Posterior vena cava (tissue), 2 donors: ENCODE measurements around the gene NUP205. TPM values are rescaled to one million over a fixed set of nuclear protein-coding genes. Genes with fewer than 3 reads are reported as not detected.
"Not testable (repeated sequence)": the region's sequence is repeated elsewhere in the genome, so short reads cannot be mapped to it uniquely, and the experiment has no call there.

Source experiments
- DNase-seq: peaks from one replicate; pipeline ENCODE4 v3.0.0-alpha.2; 2020; ENCODE audit warnings: low spot score
- intact Hi-C, 2 donors: fragments of 100-400 bp; cut with DNase I; formaldehyde crosslinking; loops; one replicate each; pipeline versions ENCODE4 v1.14.1 to v1.14.2; 2022 to 2023
- total RNA-seq, 2 donors: library from RNA; stranded (reverse); fragmentation: NEBNext Ultra II Directional; extraction: Animal tissue kit (Norgen Biotek cat#: 25700); gene quantifications; one replicate each; pipeline ENCODE4 v1.2.1, GENCODE V29; 2021
- donor health status: DM: yes; HTN: yes; CAD: no.
- donor health status: DM: yes; HTN: yes; CAD: no.

Gene NUP205
- total RNA-seq, 2 donors from 2014 or later, result 42.1 to 51.6 TPM

DNA sequence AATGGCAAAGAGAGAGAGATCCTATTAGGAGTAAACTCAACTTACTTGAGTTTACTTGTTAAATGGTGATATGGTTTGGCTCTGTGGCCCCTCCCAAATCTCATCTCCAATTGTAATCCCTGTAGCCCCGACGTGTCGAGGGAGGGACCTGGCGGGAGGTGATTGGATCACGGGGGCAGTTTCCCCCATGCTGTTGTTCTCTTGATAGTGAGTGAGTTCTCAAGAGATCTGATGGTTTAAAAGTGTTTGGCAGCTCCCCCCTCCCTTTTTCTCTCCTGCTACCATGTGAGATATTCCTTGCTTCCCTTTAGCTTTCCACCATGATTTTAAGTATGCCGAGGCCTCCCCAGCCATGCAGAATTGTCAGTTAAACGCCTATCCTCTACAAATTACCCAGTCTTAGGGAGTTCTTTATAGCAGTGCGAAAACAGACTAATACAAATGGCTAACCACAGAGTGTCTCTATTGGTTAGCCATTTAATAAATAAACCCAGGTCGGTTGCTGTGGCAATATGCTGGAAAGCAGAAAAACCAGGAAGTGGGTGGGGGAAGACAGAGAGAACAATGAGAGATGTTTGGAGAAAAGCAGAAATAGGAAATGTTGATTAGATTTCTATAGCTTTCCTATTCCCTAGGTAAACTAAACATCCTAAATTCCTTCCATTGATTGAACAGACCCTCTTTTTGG, 101.6 kb downstream of the NUP205 start:
- intact Hi-C loops, result no loop called here
- no peak for DNase-seq

DNA sequence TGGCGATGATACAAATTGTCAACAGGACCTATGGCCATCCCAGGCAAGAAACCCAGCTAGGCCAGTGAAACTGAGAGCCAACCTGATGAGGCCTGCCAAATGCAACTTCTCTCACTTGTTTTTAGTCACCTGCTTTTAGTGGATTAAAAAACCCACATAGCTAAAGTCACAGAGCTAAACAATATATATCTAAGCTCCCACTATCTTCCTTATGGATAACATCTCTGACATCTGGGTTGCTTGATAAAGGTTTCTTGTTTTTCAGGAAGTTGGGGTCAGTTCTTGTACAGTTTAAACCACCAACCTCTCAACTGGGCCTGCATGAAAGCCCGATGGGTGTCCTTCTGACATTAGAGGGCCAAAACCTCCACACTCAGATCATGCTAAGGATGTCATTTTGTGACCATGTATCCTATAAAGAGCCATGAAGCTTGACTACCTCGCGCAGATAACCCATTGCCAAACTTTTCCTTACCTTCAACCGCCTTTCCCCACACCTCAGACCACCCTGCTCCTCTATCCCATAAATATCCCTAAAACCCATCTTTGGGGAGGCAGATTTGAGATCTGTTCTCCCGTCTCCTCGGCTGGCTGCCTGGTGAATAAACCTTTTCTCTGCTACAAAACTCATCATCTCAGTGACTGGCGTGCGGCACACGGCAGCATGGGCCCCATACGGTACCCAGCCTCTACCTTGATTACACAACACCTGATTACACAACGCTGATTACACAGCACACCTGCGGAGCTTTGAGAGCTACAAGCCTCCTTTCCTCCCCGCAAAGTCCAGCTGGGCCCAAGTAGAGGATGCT, 103.8 kb downstream of the NUP205 start:
- intact Hi-C loops, result loop anchor here in 1 of 2 donors (10.0 kb wide), 1 partner anchor 313 kb away; the partner anchor contains the start of gene MTPN
- no peak for DNase-seq

DNA sequence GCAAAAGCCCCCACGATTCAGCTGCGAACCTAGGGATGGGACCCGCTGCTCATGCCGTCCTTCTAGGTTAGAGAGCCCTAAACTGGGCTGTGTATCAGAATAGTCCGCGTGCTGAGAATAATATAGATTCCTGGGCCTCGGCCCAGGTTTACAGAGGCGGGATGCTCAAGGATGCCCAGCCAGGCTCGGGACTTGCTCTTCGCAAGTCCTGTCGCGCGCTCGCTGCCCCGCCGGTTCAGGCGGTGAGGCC, 104.3 kb downstream of the NUP205 start:
- intact Hi-C loops, result loop anchor here in 1 of 2 donors (10.0 kb wide), 1 partner anchor 313 kb away; the partner anchor contains the start of gene MTPN
- no peak for DNase-seq

DNA sequence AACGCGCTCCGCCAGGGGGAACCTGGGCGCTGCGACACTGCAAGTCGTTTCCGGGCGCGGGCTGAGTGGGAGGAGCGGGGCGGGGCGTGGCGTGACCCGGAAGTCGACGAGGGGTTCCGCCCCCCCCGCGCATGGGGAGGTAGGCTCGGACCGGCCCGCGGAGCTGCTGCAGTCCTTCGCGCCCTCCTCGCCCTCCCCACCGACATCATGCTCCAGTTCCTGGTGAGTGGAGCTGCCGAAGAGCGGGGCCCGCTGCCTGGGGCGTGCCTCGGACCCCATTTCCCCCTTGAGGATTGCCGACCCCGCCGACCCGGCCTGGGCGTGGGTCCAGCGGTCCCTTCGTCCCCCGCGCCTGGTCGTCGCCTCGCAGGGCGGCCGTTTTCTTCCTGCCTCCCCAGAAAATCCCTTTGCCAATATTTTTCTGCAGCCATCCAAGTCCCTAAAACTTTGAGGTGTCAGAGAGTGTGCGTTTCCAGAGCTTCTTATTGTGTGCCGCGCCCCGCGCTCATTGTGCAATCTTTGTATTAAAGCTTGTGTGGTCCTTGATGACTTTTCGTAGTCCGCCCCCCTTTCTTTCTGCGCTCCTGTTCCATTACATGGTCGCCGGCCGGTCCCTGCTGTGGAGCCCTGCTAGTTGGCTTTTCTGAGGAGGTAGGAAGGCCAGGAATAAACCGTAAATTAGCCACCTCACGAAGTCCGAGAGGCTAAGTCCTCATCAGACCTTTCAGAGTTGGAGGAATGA, 104.8 kb downstream of the NUP205 start, which contains the start of gene STMP1:
Gene STMP1 (plus strand): TSS at position 142 of the 742 bp plus-strand sequence.
- peak; percentile 99 for DNase-seq
- intact Hi-C loops, result loop anchor here in 1 of 2 donors (10.0 kb wide), 1 partner anchor 312 kb away; the partner anchor contains the start of gene MTPN

DNA sequence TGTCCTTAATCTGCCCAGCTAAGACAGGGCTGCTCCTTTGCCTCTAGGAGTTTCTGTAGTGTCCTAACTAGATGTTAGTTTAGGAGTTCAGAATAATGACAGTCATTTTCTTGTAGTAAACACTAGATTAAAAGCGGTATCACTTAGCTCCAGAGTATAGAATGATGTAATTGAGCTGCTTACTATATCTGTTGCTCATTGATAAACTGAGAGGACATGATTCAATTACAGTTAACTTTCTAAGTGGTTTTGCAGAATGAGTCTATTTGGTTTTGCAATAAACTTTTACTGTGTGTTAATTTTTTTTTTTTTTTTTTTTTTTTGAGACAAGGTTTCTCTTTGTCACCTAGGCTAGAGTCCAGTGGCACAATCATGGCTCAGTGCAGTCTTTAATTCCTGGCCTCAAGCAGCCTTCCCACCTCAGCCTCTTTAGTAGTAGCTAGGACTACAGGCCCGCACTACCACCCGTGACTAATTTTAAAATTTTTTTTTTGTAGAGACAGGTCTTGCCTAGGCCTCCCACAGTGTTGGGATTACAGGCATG, 106.4 kb downstream of the NUP205 start:
- no peak for DNase-seq
- intact Hi-C loops, result loop anchor here in 1 of 2 donors (10.0 kb wide), 1 partner anchor 311 kb away; the partner anchor contains the start of gene MTPN

DNA sequence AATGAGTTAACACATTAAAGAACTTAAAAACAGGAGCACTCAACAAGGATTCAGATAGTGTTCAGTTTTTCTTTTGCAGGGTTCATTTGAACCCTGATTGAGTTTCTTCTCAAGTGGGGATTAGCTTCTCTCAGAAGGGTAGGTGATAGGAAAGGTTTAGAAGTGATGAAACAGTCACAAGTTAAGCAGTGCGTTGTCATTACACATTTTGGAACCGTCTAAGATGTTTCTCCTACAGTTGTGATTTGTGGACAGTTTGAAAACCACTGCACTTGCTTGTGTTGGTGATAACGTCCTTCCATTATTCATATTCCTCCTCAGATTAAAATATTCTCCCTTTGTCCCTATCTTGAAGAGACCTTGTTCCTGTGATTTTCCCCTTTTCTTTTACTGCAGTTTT, 107.3 kb downstream of the NUP205 start:
- no peak for DNase-seq
- intact Hi-C loops, result loop anchor here in 1 of 2 donors (10.0 kb wide), 1 partner anchor 310 kb away; the partner anchor contains the start of gene MTPN

DNA sequence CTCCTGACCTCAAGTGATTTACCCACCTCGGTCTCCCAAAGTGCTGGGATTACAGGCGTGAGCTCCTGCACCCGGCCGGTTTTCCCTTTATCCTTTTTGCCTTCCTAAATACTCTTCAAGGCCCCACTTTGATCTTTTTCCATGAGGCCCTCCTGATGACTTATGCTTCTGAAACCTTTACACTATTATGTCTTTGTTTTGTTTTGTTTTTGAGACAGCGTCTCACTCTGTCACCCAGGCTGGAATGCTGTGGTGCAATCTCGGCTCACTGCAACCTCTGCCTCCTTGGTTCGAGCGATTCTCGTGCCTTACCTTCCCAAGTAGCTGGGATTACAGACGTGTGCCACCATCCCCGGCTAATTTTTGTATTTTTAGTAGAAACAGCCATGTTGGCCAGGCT, 108.4 kb downstream of the NUP205 start:
- DNase-seq, result no peak
- intact Hi-C loops, result loop anchor here in 1 of 2 donors (10.0 kb wide), 1 partner anchor 309 kb away; the partner anchor contains the start of gene MTPN

DNA sequence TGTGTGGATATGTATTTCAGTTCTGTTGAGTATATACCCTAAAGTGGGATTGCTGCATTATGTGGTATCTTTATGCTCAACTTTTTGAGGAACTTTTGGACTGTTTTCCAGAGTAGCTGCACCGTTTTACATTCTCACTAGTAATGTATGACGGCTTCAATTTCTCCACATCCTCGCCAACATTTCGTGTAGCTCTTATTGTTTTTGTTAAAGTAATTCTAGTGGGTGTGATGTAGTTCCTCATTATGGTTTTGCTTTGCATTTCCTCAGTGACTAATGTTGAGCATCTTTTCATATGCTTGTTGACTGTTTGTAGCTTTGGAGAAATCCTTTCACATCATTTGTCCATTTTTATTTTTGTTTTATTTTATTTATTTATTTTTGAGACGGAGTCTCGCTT, 109.1 kb downstream of the NUP205 start:
- intact Hi-C loops, result loop anchor here in 1 of 2 donors (10.0 kb wide), 1 partner anchor 308 kb away; the partner anchor contains the start of gene MTPN
- no peak for DNase-seq

DNA sequence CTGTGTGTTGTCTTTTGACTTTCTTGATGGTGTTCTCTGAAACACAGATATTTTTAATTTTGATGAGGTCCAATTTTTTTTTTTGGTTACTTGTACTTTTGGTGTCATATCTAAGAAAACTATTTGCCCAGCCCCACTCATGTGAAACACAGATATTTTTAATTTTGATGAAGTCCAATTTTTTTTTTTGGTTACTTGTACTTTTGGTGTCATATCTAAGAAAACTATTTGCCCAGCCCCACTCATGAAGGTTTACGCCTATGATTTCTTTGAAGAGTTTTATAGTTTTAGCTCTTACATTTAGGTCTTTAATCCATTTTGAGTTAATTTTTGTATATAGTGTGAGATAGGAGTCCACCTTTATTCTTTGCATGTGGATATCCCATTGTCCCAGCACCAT, 109.9 kb downstream of the NUP205 start:
- DNase-seq, result not testable (repeated sequence)
- intact Hi-C loops, result loop anchor here in 1 of 2 donors (10.0 kb wide), 1 partner anchor 307 kb away; the partner anchor contains the start of gene MTPN

DNA sequence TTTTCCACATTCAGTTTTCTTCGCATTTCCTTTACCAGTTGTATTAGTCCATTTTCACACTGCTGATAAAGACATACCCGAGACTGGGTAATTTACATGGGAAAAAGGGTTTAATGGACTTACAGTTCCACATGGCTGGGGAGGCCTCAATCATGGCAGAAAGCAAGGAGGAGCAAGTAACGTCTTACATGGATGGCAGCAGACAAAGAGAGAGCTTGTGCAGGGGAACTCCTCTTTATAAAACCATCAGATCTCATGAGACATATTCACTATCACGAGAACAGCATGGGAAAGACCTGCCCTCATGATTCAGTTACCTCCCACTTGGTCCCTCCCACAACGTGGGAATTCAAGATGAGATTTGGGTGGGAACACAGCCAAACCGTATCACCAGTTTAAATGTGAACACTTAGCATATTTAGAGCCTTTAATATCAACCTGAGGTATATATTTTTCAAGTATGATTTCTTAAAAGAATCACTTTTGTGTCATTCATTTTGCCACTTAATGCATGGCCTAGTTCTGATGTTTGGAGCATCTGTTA, 111.2 kb downstream of the NUP205 start:
- intact Hi-C loops, result loop anchor here in 1 of 2 donors (10.0 kb wide), 1 partner anchor 306 kb away; the partner anchor contains the start of gene MTPN
- not testable (repeated sequence) for DNase-seq

DNA sequence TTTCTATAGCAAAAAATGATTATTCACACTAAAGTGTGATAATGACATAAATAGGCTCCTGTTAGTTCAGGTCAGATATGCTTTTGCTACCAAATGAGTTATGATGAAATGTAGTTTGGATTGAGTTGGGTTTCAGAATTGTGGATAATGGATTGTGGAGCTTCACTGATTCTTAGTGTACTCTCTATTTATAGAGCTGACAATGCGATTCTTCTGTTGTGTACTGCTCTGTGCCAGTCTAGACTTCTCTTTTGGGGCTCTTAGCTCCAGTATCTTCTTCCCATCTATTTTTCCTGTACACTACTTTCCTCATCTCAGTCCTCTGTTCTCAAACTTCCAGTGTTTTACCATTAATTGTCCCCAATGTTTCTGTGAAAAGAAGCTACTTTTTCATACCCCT, 112.1 kb downstream of the NUP205 start:
- intact Hi-C loops, result loop anchor here in 1 of 2 donors (5.0 to 10.0 kb wide), 3 partner anchors 135 to 338 kb away; partner anchors contain the start of gene MTPN
- no peak for DNase-seq

DNA sequence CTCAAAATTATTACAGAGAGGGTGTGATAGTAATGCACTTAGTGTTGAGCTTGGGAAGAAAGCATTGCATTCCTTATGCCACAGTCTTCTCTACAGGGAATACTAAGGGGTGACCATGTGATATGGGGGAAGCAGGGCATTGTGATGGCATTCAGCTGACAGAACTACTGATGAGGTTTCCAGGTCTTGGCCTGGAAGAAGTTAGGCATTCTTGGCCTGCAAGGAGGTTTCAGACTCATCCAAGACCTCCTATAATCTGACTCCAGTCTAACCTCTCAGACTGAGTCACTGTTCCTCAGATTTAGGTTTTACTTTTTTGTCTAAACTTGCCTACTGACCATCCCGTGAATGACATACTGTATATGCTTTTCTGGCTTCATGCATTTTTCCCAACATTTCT, 112.5 kb downstream of the NUP205 start:
- intact Hi-C loops, result loop anchor here in 1 of 2 donors (5.0 to 10.0 kb wide), 2 partner anchors 135 to 337 kb away; no protein-coding TSS in a partner anchor
- no peak for DNase-seq

DNA sequence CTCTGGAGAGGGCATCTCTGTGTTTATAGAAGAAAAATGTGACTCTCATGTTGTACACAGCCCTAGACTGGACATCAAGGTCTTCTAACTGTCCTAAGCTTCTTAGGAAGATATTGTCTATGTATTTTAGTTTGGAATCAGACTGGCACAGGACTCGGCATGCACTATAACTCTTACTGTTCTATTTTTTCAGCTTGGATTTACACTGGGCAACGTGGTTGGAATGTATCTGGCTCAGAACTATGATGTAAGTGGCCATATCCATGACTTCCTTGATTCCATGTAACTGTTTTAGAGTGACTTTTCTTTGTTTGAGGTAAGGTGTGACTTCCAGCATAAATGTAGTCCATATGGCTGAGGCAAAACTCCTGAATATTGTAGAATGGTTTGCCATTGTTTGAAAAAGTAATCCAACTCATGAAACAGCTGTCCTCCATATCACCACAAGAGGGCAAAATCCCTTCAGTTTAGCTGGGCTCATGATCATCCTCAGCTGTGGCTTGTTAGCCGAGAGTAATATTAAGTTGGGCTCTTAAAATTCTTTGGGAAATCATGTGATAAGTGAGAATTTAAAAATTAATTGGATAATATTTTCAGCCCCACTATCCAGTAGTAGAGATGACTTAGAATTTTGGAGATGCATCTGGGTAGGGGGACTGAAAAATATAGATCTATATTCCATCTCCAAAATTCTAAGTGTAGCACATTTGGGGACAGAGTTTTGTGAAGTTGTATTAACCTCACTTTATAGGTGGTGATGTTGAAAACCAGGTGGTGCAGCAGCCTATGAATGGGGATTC, 115.0 kb downstream of the NUP205 start:
- DNase-seq, result no peak

DNA sequence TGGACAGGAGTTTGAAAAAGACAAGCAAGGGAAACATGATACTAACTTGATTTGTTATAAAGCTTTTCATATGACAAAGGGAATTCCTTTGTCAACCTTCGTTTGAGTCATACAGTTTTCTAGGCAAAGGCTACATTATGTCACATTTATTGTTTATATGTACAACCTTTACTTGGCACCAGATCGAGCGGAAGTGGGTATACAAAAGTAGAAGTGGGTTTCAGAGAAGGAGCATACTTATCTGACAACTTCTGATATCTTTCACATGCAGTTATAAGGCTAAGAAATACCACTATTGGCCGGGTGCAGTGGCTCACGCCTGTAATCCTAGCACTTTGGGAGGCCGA, 115.6 kb downstream of the NUP205 start:
- DNase-seq, result no peak
- intact Hi-C loops, result loop anchor here in 1 of 2 donors (5.0 to 10.0 kb wide), 2 partner anchors 131 to 334 kb away; no protein-coding TSS in a partner anchor

More for the DNA sequence above, 115.0 kb downstream of the NUP205 start:
- intact Hi-C loops, result loop anchor here in 1 of 2 donors (5.0 to 10.0 kb wide), 2 partner anchors 132 to 335 kb away; no protein-coding TSS in a partner anchor

DNA sequence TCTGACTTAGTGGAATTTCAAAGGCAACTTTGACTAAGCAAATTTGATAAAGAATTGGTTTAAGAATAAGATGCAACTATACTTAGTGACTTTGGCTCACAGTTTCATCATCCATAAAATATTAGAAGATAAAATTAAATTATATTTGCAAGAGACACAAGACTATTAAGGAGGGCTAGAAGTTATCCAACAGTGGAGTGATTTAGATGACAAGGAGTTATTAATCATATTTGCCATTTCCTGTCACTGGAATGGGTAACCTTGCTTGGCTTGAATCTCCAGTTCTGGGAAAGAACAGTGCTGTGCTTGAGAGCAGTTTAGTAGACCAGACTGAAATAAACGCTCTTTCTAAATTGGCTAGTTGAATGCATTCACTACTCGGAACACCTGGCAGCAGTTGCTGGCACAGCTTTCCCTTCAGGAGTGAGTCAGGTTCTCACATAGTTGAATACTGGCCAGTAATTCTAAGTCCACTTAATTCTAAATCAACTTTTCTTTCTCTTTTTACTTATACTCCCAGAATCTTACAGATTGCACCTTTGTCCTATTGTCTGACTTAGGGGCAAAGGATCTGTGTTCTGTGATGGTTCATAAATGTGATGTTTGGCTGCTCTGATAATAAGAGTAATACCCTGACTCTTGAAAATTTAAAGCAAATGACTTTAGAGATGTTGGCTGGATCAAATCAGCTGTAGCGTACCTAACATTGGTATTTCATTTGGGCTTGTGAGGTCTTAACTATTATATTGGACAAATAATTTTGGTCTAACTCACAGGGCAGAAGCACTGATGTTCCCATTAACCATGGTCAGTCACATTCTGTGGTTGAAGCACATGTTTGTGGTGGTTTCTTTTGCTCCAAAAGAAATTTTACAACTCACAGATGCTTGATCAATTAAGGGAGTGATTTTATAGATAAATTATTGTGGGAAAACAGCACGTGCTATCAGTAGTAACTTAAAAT, 121.2 kb downstream of the NUP205 start:
- DNase-seq, result no peak
- intact Hi-C loops, result loop anchor here in 1 of 2 donors (10.0 kb wide), 1 partner anchor 126 kb away; no protein-coding TSS in a partner anchor

DNA sequence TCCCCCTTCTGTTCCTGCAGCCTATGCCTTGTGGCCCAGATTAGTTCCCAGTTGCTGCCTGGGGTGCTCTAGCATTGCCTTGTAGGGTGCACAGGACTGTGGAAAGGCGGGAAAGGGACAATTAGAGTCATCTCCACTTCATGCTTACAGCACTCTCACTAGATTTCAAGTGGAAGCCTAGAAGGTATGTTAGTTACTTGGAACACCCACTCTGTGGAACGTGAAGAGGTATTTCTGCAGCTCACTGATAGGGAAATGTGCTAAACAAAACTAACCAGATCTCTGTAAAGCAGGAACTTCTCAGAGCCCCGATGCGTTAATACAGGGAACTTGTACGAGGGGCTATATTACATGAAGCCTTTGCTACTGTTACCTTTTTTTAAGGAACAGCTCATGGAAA, 124.0 kb downstream of the NUP205 start:
- intact Hi-C loops, result no loop called here
- DNase-seq, result no peak

DNA sequence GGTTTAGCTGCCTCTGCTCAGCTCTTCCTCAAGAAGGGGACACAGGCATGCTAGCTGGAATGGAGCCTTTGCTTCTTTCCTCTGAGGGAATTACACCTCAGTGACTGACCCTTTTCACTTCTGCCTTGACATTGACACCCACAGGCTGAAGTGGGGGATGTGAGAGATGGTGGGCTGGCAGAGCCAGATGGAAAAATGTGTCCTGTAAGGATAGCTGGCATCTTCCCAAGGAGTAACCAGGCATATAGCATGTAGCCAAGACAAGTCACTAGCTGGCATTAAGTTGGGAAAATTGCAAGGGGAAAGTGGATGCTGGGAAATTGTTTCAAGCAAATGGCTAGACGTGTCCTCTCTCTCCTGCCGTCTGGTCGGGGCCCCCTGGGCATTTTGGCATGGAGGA, 124.5 kb downstream of the NUP205 start:
- DNase-seq, result no peak
- intact Hi-C loops, result no loop called here
